CD14-positive monocyte (primary cell): ENCODE results near the gene CGNL1. TPM values are rescaled to one million over a fixed set of nuclear protein-coding genes. Genes with fewer than 3 reads are reported as not detected.

Experiments used
- DNase-seq, 3 donors: peaks; one replicate each; pipeline ENCODE4 v3.0.0-alpha.2; 2011 to 2022
- H2AFZ ChIP-seq: 2 replicates; pipeline ENCODE4 v1.6.0; 2012; ENCODE audit warnings: mild to moderate bottlenecking, low read depth, low read length, inconsistent platforms; ENCODE audit not compliant: insufficient read depth, poor library complexity, severe bottlenecking
- H3K27ac ChIP-seq, 2 donors: 1 replicate in 1 of 2; 2 replicates in 1 of 2; pipeline ENCODE4 v1.5.1; 2012 to 2013; ENCODE audit warnings: low read length in 2 of 2, control low read depth in 1 of 2, inconsistent platforms in 1 of 2, low read depth in 1 of 2, mild to moderate bottlenecking in 1 of 2
- H3K27me3 ChIP-seq, 2 donors: one replicate each; pipeline versions ENCODE4 v1.6.0 to v1.6.1; 2011 to 2013; ENCODE audit warnings: low read length in 2 of 2; ENCODE audit not compliant: control insufficient read depth in 2 of 2, insufficient read depth in 2 of 2
- H3K36me3 ChIP-seq, 2 donors: replicated peaks in 1 of 2; 1 replicate in 1 of 2; 2 replicates in 1 of 2; pipeline versions ENCODE4 v1.5.1 to v1.6.1; 2012 to 2013; ENCODE audit warnings: low read length in 2 of 2, control low read depth in 1 of 2, inconsistent platforms in 1 of 2, mild to moderate bottlenecking in 1 of 2; ENCODE audit not compliant: insufficient read depth in 2 of 2, control insufficient read depth in 1 of 2
- H3K4me1 ChIP-seq, 2 donors: 1 replicate in 1 of 2; 2 replicates in 1 of 2; pipeline versions ENCODE4 v1.5.1 to v1.6.1; 2012 to 2013; ENCODE audit warnings: low read length in 2 of 2, control low read depth in 1 of 2, inconsistent platforms in 1 of 2, mild to moderate bottlenecking in 1 of 2, moderate library complexity in 1 of 2; ENCODE audit not compliant: insufficient read depth in 2 of 2, control insufficient read depth in 1 of 2
- H3K4me2 ChIP-seq: replicated peaks from 2 replicates; pipeline ENCODE3; 2012; ENCODE audit warnings: low read length, moderate library complexity, mild to moderate bottlenecking; ENCODE audit not compliant: poor library complexity, severe bottlenecking; ENCODE audit errors: extremely low read depth
- H3K4me3 ChIP-seq, 3 experiments: fragments of 200-600 bp in 1 of 3; sonication (generic) in 1 of 3; replicated peaks in 1 of 3; 1 replicate in 2 of 3; 2 replicates in 1 of 3; pipeline ENCODE4 v1.5.1; 2011 to 2013; ENCODE audit warnings: low read length in 3 of 3, mild to moderate bottlenecking in 3 of 3, control low read depth in 2 of 3, low read depth in 2 of 3, inconsistent platforms in 1 of 3, moderate library complexity in 1 of 3
- H3K79me2 ChIP-seq: 2 replicates; pipeline ENCODE4 v1.6.0; 2012; ENCODE audit warnings: mild to moderate bottlenecking, control low read depth, inconsistent platforms, low read length, moderate library complexity; ENCODE audit not compliant: insufficient read depth
- H3K9ac ChIP-seq: 2 replicates; pipeline ENCODE4 v1.6.0; 2017; ENCODE audit warnings: low read length, mild to moderate bottlenecking; ENCODE audit not compliant: insufficient read depth, poor library complexity, severe bottlenecking
- H3K9me3 ChIP-seq, 2 donors: replicated peaks in 1 of 2; 1 replicate in 1 of 2; 2 replicates in 1 of 2; pipeline versions ENCODE4 v1.5.1 to v1.6.1; 2012 to 2013; ENCODE audit warnings: low read length in 2 of 2, control low read depth in 1 of 2; ENCODE audit not compliant: control insufficient read depth in 1 of 2, insufficient read depth in 1 of 2
- H4K20me1 ChIP-seq: 2 replicates; pipeline ENCODE4 v1.6.0; 2012; ENCODE audit warnings: mild to moderate bottlenecking, low read length, control low read depth, moderate library complexity; ENCODE audit not compliant: insufficient read depth
- H3K27ac Mint-ChIP-seq, 7 donors: one replicate each; pipeline ENCODE4 v1.8.0; 2020; ENCODE audit warnings: mild to moderate bottlenecking in 7 of 7, mixed read lengths in 7 of 7, moderate library complexity in 6 of 7, inconsistent platforms in 2 of 7
- H3K27me3 Mint-ChIP-seq, 3 donors: one replicate each; pipeline ENCODE4 v1.8.0; 2021 to 2022; ENCODE audit warnings: low read depth in 3 of 3, mild to moderate bottlenecking in 3 of 3, mixed read lengths in 3 of 3, moderate library complexity in 3 of 3, inconsistent platforms in 1 of 3
- H3K36me3 Mint-ChIP-seq, 2 donors: one replicate each; pipeline ENCODE4 v1.8.0; 2020; ENCODE audit warnings: mixed read lengths in 2 of 2, inconsistent platforms in 1 of 2, mild to moderate bottlenecking in 1 of 2
- H3K4me1 Mint-ChIP-seq: one replicate; pipeline ENCODE4 v1.8.0; 2020; ENCODE audit warnings: mild to moderate bottlenecking, mixed read lengths
- H3K4me3 Mint-ChIP-seq, 2 donors: one replicate each; pipeline ENCODE4 v1.8.0; 2020; ENCODE audit warnings: mild to moderate bottlenecking in 2 of 2, mixed read lengths in 2 of 2, moderate library complexity in 1 of 2
- H3K9me3 Mint-ChIP-seq, 7 donors: one replicate each; pipeline ENCODE4 v1.8.0; 2020 to 2022; ENCODE audit warnings: mixed read lengths in 7 of 7, mild to moderate bottlenecking in 6 of 7, moderate library complexity in 6 of 7, inconsistent platforms in 2 of 7
- WGBS: methylation state at CpG from one replicate; pipeline ENCODE4 v1.1.5; 2013; ENCODE audit warnings: missing lambda C conversion rate; ENCODE audit not compliant: insufficient coverage; 5-methylcytosine and 5-hydroxymethylcytosine counted together
- intact Hi-C, 2 donors: fragments of 100-400 bp; cut with micrococcal nuclease; formaldehyde crosslinking; loops; one replicate each; pipeline versions ENCODE4 v1.15.0 to v1.15.1; 2023
- polyA plus RNA-seq, 3 donors: library from polyadenylated mRNA; depleted of rRNA in 1 of 3; unstranded in 2 of 3; stranded (reverse) in 1 of 3; fragments of 300-500 nt in 2 of 3; fragments of >200 nt in 1 of 3; fragmentation: Illumina TruSeq in 2 of 3; gene quantifications; 1 replicate in 2 of 3; 2 replicates in 1 of 3; pipeline ENCODE4 v1.2.3, GENCODE V29; 2012 to 2021
- TF ChIP-seq, protein P1 (sequence below): fragments of 200-600 bp; IDR thresholded peaks from one replicate; pipeline ENCODE4 v1.8.0; 2022; ENCODE audit warnings: antibody characterized with exemption, mild to moderate bottlenecking

Gene CGNL1
- polyA plus RNA-seq, 3 donors, result not detected

DNA sequence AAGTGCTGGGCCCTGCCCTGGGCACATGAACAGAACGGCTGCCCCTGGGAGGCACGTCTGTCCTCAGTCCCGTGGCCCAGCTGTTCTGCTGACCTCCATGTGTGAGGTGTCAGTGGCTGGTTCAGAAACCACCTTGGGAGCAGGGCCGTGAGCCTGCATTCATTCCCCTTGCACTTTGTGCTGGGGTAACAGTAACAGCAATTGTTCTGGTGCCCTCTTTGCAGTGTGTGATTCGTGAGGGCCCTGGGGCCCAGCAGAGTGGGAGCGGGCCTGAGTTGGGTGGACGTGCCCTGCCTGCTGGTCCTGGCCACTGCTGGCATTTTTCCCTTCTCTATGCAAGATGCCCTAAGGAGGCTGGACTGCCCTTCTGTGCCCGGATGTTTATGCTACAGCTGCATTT, 165.0 kb downstream of the CGNL1 start:
- Histone ChIP-seq H3K27ac (no peak overlapping the region), H3K4me1 (no peaks in the 10 kb centered on the region), H3K9ac (no peak overlapping the region), H4K20me1 (no peaks in the 10 kb centered on the region), H3K4me2 (no peak overlapping the region), H3K36me3 (no peaks in the 10 kb centered on the region), H3K27me3 (no peaks in the 10 kb centered on the region), H3K79me2 (no peaks in the 10 kb centered on the region), H3K4me3 (no peak overlapping the region), H2AFZ (no peak overlapping the region), H3K9me3 (no peaks in the 10 kb centered on the region)
- Mint-ChIP-seq H3K4me1 (no peaks in the 10 kb centered on the region), H3K27ac (no peak overlapping the region), H3K9me3 (peaks cover 0 to 6% (median 0%) of the 10 kb centered on the region in 7 donors), H3K36me3 (no peaks in the 10 kb centered on the region), H3K27me3 (peaks cover 0 to 3% (median 2%) of the 10 kb centered on the region in 3 donors), H3K4me3 (no peak overlapping the region)
- intact Hi-C loops, result loop anchor here in 1 of 2 donors (5.0 kb wide), 1 partner anchor 199 kb away; no protein-coding TSS in a partner anchor
- TF ChIP-seq, protein P1, sequence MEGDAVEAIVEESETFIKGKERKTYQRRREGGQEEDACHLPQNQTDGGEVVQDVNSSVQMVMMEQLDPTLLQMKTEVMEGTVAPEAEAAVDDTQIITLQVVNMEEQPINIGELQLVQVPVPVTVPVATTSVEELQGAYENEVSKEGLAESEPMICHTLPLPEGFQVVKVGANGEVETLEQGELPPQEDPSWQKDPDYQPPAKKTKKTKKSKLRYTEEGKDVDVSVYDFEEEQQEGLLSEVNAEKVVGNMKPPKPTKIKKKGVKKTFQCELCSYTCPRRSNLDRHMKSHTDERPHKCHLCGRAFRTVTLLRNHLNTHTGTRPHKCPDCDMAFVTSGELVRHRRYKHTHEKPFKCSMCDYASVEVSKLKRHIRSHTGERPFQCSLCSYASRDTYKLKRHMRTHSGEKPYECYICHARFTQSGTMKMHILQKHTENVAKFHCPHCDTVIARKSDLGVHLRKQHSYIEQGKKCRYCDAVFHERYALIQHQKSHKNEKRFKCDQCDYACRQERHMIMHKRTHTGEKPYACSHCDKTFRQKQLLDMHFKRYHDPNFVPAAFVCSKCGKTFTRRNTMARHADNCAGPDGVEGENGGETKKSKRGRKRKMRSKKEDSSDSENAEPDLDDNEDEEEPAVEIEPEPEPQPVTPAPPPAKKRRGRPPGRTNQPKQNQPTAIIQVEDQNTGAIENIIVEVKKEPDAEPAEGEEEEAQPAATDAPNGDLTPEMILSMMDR, result no peak
- DNase-seq, result no peak
- 93% methylated on average over 8 of the region's 8 CpGs for WGBS

GRCh38 chr15:57541805-57542504, 165.7 kb downstream of the CGNL1 start:
- Histone ChIP-seq H3K9ac (no peak overlapping the region), H3K79me2 (no peaks in the 10 kb centered on the region), H3K27me3 (no peaks in the 10 kb centered on the region), H3K36me3 (no peaks in the 10 kb centered on the region), H3K4me2 (no peak overlapping the region), H3K27ac (no peak overlapping the region), H2AFZ (no peak overlapping the region), H3K4me1 (no peaks in the 10 kb centered on the region), H3K4me3 (no peak overlapping the region), H4K20me1 (no peaks in the 10 kb centered on the region), H3K9me3 (no peaks in the 10 kb centered on the region)
- Mint-ChIP-seq H3K4me1 (no peaks in the 10 kb centered on the region), H3K36me3 (no peaks in the 10 kb centered on the region), H3K27ac (no peak overlapping the region), H3K4me3 (no peak overlapping the region), H3K9me3 (peaks cover 0 to 6% (median 0%) of the 10 kb centered on the region in 7 donors), H3K27me3 (peaks cover 0 to 3% (median 2%) of the 10 kb centered on the region in 3 donors)
- TF ChIP-seq, protein P1, result peak; percentile 83
- intact Hi-C loops, result loop anchor here in 1 of 2 donors (5.0 kb wide), 1 partner anchor 200 kb away; no protein-coding TSS in a partner anchor
- WGBS, result 64% methylated on average over 5 of the region's 7 CpGs
- peak; percentile 10 to 29 (median 24) for DNase-seq
